ENCODE measurements around the gene NUSAP1.
"Not testable (repeated sequence)": the region's sequence is repeated elsewhere in the genome, so short reads cannot be mapped to it uniquely, and the experiment has no call there.

Gene NUSAP1, protein sequence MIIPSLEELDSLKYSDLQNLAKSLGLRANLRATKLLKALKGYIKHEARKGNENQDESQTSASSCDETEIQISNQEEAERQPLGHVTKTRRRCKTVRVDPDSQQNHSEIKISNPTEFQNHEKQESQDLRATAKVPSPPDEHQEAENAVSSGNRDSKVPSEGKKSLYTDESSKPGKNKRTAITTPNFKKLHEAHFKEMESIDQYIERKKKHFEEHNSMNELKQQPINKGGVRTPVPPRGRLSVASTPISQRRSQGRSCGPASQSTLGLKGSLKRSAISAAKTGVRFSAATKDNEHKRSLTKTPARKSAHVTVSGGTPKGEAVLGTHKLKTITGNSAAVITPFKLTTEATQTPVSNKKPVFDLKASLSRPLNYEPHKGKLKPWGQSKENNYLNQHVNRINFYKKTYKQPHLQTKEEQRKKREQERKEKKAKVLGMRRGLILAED

GRCh38 chr15:41332194-41333025 is at the start of gene NUSAP1, which contains the start of gene OIP5:
Gene NUSAP1, plus strand, starts transcription at chr15:41332881. Its CDS starts 77 bp downstream, at chr15:41332958.
Gene OIP5, minus strand, starts transcription at chr15:41332591. Its CDS starts 30 bp downstream, at chr15:41332561.
- peak; percentile 95 for FAIRE-seq

DNA sequence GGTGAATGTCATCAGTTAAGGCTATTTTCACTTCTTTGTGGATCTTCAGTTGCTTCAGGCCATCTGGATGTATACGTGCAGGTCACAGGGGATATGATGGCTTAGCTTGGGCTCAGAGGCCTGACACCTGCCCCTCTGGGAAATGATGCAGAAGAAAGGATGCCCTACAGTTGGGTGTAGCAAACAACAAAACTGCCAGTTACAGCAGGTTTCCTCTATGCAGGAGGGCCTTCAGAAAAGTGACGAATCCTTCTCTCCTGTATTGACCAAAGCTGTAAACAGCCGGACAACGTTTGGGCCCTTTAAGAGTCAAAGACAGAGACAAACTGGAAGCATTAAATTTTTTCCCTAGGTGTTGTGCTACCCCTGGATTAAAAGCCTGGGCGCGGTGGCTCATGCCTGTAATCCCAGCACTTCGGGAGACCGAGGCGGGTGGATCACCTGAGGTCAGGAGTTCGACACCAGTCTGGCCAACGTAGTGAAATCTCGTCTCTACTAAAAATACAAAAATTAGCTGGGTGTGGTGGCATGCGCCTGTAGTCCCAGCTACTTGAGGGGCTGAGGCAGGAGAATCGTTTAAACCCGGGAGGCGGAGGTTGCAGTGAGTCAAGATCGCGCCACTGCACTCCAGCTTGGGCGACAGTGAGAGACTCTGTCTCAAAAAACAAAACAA is 49.6 kb upstream of the NUSAP1 start:
- not testable (repeated sequence) for FAIRE-seq

GRCh38 chr15:41283653-41284426 is 48.8 kb upstream of the NUSAP1 start:
- FAIRE-seq = peak; percentile 90

DNA sequence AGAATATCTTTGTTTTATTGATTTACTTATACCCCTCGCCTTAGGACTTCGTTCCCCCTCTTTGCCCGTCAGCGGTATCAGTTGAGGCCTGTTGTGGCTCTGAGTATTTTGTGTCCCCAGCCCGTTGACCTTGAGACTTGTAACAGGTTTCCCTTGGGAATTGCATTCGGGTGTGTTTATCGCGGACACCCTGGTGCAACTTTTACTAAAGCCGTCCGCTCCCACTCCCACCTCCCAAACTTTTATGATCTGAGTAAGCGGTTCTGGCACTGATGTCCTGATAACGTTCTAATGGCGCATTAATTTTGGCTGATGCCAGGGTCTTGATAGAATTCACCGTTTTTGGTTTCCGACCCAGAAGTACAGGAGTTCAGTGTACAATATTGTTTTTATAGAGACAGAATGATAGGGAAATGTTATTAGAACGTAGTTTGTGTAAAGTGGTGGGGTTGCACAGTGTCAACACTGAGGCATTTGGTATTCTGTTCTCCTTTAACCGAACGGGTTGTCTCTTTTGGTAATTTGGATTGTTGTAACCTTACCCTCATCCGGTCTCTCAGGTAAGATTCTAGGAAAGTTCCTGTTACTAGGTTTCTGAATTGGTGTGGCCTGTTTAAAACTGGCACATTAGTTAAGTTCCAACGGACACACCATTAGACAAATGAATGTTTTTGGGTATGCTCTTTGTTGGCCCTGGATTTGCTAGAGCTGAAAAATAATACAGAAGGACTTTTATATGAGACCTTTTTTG is 48.1 kb upstream of the NUSAP1 start:
- no peak for FAIRE-seq

GRCh38 chr15:41285285-41285684 is 47.4 kb upstream of the NUSAP1 start:
- FAIRE-seq = no peak

- no peak for FAIRE-seq
These were observed 45.9 kb upstream of the NUSAP1 start for GRCh38 chr15:41286665-41287333.

DNA sequence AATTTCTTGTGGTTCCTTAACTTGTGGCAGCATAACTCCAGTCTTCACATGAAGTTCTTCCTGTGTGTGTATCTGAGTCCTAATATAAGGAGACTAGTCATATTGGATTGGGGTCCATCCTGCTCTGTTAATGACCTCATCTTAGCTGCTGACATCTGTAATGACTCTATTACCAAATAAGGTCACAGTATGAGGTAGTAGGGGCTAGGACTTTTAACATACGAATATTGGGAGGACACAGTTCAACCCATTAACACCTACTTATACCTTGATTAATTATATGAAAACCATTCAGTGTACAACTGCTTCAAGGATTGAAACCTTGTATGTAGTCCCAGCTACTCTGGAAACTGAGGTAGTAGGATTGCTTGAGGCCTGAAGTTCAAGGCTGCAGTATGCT is 44.2 kb upstream of the NUSAP1 start:
- no peak for FAIRE-seq

GRCh38 chr15:41289953-41290352 is 42.7 kb upstream of the NUSAP1 start:
- FAIRE-seq = no peak

DNA sequence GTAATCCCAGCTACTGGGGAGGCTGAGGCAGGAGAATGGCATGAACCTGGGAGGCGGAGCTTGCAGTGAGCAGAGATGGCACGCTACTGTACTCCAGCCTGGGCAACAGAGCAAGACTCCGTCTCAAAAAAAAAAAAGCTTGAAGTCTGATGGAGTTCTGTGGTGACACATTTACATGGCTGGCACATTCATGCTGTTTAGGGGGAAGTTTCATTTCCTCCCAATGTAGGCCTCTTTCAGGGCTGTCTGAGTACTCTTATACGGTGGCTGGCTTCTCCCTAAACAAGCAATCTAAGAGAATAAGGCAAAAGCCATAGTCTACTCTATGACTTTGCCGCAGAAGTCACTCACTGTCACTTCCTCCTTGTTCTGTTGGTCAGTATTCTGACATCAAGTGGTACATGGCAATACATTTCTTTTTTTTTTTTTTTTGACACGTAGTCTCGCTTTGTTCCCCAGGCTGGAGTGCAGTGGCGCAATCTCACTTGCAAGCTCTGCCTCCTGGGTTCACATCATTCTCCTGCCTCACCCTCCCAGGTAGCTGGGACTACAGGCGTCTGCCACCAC is 41.5 kb upstream of the NUSAP1 start:
- no peak for FAIRE-seq

DNA sequence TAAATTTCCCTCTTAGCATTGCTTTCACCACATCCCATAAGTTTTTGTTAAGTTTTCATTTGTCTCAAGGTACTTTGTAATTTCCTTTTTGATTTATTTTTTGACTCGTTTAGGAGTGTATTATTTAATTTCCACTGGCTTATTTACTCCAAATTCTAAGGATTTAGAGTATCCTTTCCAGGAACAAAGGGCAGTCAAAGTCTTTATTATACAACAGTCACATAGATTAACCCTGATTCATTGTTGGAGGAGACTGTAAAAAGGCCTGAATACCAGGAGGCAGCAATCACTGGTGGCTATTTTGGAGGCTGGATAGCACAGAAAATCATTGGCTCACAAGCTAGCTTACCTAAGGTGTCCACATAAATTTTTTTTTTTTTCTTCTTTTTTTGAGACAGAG is 40.2 kb upstream of the NUSAP1 start:
- FAIRE-seq = no peak

- FAIRE-seq = not testable (repeated sequence)
These were observed 31.5 kb upstream of the NUSAP1 start for GRCh38 chr15:41301139-41301538.

GRCh38 chr15:41301587-41301986 is 31.1 kb upstream of the NUSAP1 start:
- no peak for FAIRE-seq

- no peak for FAIRE-seq
These were observed 28.4 kb upstream of the NUSAP1 start for GRCh38 chr15:41304149-41304770.

- no peak for FAIRE-seq
These were observed 25.0 kb upstream of the NUSAP1 start for GRCh38 chr15:41307679-41308078.

- no peak for FAIRE-seq
These were observed 23.3 kb upstream of the NUSAP1 start for GRCh38 chr15:41309226-41309905.

- FAIRE-seq = not testable (repeated sequence)
These were observed 11.8 kb upstream of the NUSAP1 start for GRCh38 chr15:41320805-41321330.

DNA sequence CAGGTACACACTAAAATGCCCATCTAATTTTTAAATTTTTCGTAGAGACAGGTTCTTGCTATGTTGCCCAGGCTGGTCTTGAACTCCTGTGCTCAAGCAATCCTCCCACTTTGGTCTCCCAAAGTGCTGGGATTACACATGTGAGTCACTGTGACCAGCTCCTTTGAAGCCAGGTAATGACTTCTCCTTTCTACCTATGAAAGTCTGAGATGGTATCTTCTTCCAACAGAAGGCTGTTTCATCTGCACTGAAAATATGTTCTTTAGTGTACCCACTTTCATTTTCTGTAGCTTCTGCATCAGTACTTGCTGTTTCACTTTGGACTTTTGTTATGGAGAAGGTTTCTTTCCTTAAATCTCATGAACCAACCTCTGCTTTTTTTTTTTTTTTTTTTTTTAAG is 9.1 kb upstream of the NUSAP1 start:
- no peak for FAIRE-seq

GRCh38 chr15:41331281-41331680 is 1.4 kb upstream of the NUSAP1 start:
- FAIRE-seq = no peak

DNA sequence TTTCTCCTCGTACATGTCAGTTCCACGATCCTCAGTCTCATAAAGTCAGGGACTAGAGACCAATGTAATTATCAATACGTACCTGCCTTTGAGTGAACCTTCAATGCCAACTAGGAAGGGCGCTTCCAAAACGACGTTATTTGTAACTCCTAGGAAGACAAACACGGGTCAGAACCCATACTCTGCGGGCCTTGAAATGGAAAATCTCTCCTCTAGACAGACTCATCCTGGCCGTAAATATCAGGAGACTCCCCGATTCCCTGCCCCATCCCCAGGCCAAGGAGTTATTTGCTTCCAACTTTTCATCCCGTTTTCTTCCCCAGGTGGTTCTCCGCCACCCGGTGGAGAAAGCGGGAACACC is 868 bp upstream of the NUSAP1 start:
- FAIRE-seq = no peak
